BLaER1 (cell line): ENCODE measurements around the gene SPARCL1.

Source experiments
- H3K27ac ChIP-seq: shearing (Covaris generic); formaldehyde crosslinking; 2 replicates; pipeline ENCODE4 v1.8.1; 2022
- H3K27me3 ChIP-seq: shearing (Covaris generic); formaldehyde crosslinking; 2 replicates; pipeline ENCODE4 v1.8.1; 2022
- H3K36me3 ChIP-seq: shearing (Covaris generic); formaldehyde crosslinking; 2 replicates; pipeline ENCODE4 v1.8.1; 2022
- H3K4me1 ChIP-seq: shearing (Covaris generic); formaldehyde crosslinking; 2 replicates; pipeline ENCODE4 v1.8.1; 2022
- H3K4me2 ChIP-seq: shearing (Covaris generic); formaldehyde crosslinking; 2 replicates; pipeline ENCODE4 v1.8.1; 2022
- H3K4me3 ChIP-seq: shearing (Covaris generic); formaldehyde crosslinking; 2 replicates; pipeline ENCODE4 v1.8.1; 2022
- H3K9ac ChIP-seq: shearing (Covaris generic); formaldehyde crosslinking; 2 replicates; pipeline ENCODE4 v1.8.1; 2022
- H3K9me3 ChIP-seq: shearing (Covaris generic); formaldehyde crosslinking; 2 replicates; pipeline ENCODE4 v1.8.1; 2022
- H4K20me1 ChIP-seq: shearing (Covaris generic); formaldehyde crosslinking; 2 replicates; pipeline ENCODE4 v1.8.1; 2022
- Cebpa-rat ChIP-seq: shearing (Covaris generic); IDR thresholded peaks from 2 replicates; pipeline ENCODE4 v1.8.1; 2022

SPARCL1 gene

GRCh38 chr4:87525636-87526295 lies 3.4 kb downstream of the SPARCL1 start:
- Histone ChIP-seq H4K20me1 (no peaks in the 10 kb centered on the region), H3K36me3 (no peaks in the 10 kb centered on the region; the same call in 1 of the 2 replicates), H3K4me1 (peaks cover 5% of the 10 kb centered on the region; the same call in 1 of the 2 replicates), H3K9me3 (peaks cover 10% of the 10 kb centered on the region), H3K27me3 (no peaks in the 10 kb centered on the region), H3K27ac (no peak overlapping the region), H3K4me3 (no peak overlapping the region), H3K9ac (no peak overlapping the region), H3K4me2 (no peak overlapping the region)
- no peak for TF ChIP-seq Cebpa-rat

DNA sequence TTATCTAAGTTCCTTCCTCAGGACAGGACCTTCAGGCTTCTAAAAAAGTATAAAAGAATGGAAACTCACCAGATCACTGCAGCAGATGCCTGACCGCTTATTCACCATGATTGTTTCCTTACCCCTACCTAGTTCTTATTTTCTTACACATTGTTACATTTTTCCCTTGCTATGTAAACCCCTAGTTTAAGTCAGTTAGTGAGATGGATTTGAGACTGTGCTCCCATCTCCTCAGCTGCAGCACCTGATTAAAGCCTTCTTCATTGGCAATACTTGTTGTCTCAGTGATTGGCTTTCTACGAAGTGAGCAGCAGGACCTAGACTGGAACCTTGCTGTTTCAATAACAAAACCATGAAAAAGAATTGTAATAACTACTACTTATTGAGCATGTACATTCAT lies 4.7 kb downstream of the SPARCL1 start:
- Histone ChIP-seq H3K4me2 (no peak overlapping the region), H3K9ac (no peak overlapping the region), H3K4me3 (no peak overlapping the region), H3K4me1 (peaks cover 5% of the 10 kb centered on the region; the same call in 1 of the 2 replicates), H3K36me3 (no peaks in the 10 kb centered on the region; the same call in 1 of the 2 replicates), H3K9me3 (peaks cover 10% of the 10 kb centered on the region), H3K27ac (no peak overlapping the region), H3K27me3 (no peaks in the 10 kb centered on the region), H4K20me1 (no peaks in the 10 kb centered on the region)
- TF ChIP-seq Cebpa-rat: no peak

DNA sequence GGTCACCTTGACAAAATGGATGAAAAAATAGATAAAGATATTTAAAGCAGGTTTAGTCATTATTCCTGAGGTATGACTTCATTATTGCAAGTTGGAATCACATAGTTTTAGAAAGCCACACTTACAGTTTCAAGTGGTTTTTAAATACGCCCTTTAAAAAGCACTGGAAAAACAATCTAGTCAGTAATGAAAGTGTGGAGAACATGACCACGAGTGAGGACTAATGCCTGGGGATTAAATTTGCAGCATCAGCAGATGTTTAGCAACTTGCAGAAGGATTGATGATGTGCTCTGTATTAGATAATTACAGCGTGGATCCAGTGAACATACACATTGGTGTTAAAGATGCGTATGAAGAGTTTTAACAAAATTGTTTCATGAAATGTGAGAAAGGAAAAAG lies 5.9 kb downstream of the SPARCL1 start:
- Histone ChIP-seq H3K4me1 (peaks cover 5% of the 10 kb centered on the region; the same call in 1 of the 2 replicates), H3K27ac (no peak overlapping the region), H4K20me1 (no peaks in the 10 kb centered on the region), H3K4me2 (no peak overlapping the region), H3K9me3 (peaks cover 10% of the 10 kb centered on the region), H3K36me3 (no peaks in the 10 kb centered on the region; the same call in 1 of the 2 replicates), H3K4me3 (no peak overlapping the region), H3K27me3 (no peaks in the 10 kb centered on the region), H3K9ac (no peak overlapping the region)
- no peak for TF ChIP-seq Cebpa-rat

DNA sequence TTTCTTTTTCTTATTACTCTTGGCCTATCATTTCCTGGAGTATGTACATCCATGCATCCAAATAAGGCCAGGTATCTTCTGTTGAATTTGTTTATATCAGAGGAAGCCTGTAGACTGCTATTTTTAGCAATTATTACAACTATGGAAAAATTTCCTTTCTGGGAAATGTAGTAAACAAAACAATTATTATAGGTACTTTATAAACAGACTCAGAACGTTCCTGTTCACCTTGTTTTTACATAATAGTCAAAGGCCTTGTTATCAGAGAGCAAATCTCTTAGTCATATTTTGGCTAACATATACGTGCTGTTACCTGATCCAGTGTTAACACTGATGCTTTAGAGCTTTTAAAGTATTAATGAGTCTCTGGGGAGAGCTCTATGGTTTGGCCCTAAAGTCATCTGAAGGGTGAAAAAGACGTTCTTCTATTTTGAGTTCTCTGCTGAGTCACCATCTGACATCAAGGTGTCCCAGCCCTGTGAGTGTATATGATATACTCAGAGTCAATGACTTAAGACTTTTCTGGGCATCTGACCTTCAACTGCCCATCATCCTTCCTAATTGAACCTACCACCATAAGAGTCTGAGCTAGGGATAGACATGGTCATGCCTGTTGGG lies 7.3 kb downstream of the SPARCL1 start:
- no peaks in the 10 kb centered on the region for H3K27me3 ChIP-seq
- no peak overlapping the region for H3K27ac ChIP-seq
- H3K4me1 ChIP-seq: peaks cover 5% of the 10 kb centered on the region; the same call in 1 of the 2 replicates
- H3K36me3 ChIP-seq: no peaks in the 10 kb centered on the region; the same call in 1 of the 2 replicates
- no peak for TF ChIP-seq Cebpa-rat
- peaks cover 10% of the 10 kb centered on the region for H3K9me3 ChIP-seq
- H4K20me1 ChIP-seq: no peaks in the 10 kb centered on the region
- H3K4me3 ChIP-seq: no peak overlapping the region
- no peak overlapping the region for H3K4me2 ChIP-seq
- H3K9ac ChIP-seq: no peak overlapping the region

- H3K36me3 ChIP-seq: no peaks in the 10 kb centered on the region; the same call in 1 of the 2 replicates
- no peak overlapping the region for H3K27ac ChIP-seq
- peaks cover 5% of the 10 kb centered on the region; the same call in 1 of the 2 replicates for H3K4me1 ChIP-seq
- H3K9me3 ChIP-seq: peaks cover 10% of the 10 kb centered on the region
- H3K4me2 ChIP-seq: no peak overlapping the region
- no peaks in the 10 kb centered on the region for H4K20me1 ChIP-seq
- no peak for TF ChIP-seq Cebpa-rat
- H3K27me3 ChIP-seq: no peaks in the 10 kb centered on the region
- H3K4me3 ChIP-seq: no peak overlapping the region
- H3K9ac ChIP-seq: no peak overlapping the region
Measured at GRCh38 chr4:87521319-87521718, 7.9 kb downstream of the SPARCL1 start.

DNA sequence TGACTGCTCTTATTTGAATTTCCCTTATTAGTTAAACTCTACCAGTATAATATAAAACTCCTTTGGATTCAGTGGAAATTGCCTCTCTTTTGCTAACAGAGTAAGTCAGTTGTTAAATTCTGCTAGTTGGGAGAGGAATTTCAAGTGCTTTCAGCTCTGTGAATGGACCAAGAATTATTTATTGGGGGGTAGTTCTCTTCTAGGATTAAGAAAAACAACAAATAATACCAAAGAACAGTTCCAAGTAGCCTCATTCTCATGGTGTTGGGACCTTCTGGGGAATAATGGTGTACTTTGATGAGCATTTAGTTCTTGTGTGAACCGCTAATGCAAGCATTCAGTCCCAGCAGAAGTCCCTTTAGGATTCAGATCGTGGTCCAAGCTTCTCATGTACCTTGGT lies 11.6 kb downstream of the SPARCL1 start:
- Histone ChIP-seq H3K4me2 (no peak overlapping the region), H3K9ac (no peak overlapping the region), H3K9me3 (no peaks in the 10 kb centered on the region), H3K36me3 (no peaks in the 10 kb centered on the region), H4K20me1 (no peaks in the 10 kb centered on the region), H3K4me3 (no peak overlapping the region), H3K27ac (no peak overlapping the region), H3K4me1 (peaks cover 5% of the 10 kb centered on the region; the same call in 1 of the 2 replicates), H3K27me3 (no peaks in the 10 kb centered on the region)
- no peak for TF ChIP-seq Cebpa-rat

GRCh38 chr4:87516683-87517082 lies 12.5 kb downstream of the SPARCL1 start:
- Histone ChIP-seq H3K4me1 (no peaks in the 10 kb centered on the region), H3K27ac (no peak overlapping the region), H3K9ac (no peak overlapping the region), H3K4me2 (no peak overlapping the region), H3K36me3 (no peaks in the 10 kb centered on the region), H3K27me3 (no peaks in the 10 kb centered on the region), H3K4me3 (no peak overlapping the region), H4K20me1 (no peaks in the 10 kb centered on the region), H3K9me3 (no peaks in the 10 kb centered on the region)
- TF ChIP-seq Cebpa-rat: no peak

GRCh38 chr4:87512400-87512799 lies 16.8 kb downstream of the SPARCL1 start:
- H3K4me2 ChIP-seq: no peak overlapping the region
- H3K36me3 ChIP-seq: no peaks in the 10 kb centered on the region
- H3K4me1 ChIP-seq: no peaks in the 10 kb centered on the region
- H3K9ac ChIP-seq: no peak overlapping the region
- no peaks in the 10 kb centered on the region for H4K20me1 ChIP-seq
- H3K27me3 ChIP-seq: no peaks in the 10 kb centered on the region
- no peak for TF ChIP-seq Cebpa-rat
- H3K4me3 ChIP-seq: no peak overlapping the region
- no peak overlapping the region for H3K27ac ChIP-seq
- H3K9me3 ChIP-seq: no peaks in the 10 kb centered on the region

DNA sequence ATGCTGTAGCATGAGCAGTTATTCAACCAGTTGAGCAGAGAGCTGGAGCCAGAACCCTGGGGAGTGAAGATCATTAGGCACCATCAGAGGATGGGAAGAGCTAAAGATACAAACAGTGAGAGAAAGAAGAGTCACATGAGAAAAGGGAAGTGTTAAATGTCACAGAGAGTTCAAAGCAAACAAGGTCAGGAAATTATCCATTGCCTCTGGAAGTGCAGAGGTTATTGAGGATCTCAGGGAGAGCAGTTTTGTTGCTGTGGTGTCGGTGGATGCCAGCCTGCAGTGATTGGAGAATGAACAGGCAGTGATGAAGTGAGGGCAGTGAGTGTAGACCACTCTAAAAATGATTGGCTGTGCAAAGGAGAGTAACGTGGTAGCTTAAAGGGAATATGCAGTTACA lies 17.7 kb downstream of the SPARCL1 start:
- Histone ChIP-seq H3K4me3 (no peak overlapping the region), H3K4me1 (no peaks in the 10 kb centered on the region), H3K9ac (no peak overlapping the region), H4K20me1 (no peaks in the 10 kb centered on the region), H3K4me2 (no peak overlapping the region), H3K9me3 (no peaks in the 10 kb centered on the region), H3K27me3 (no peaks in the 10 kb centered on the region), H3K36me3 (no peaks in the 10 kb centered on the region), H3K27ac (no peak overlapping the region)
- no peak for TF ChIP-seq Cebpa-rat

- no peaks in the 10 kb centered on the region for H3K4me1 ChIP-seq
- H3K9me3 ChIP-seq: no peaks in the 10 kb centered on the region
- H3K4me2 ChIP-seq: no peak overlapping the region
- H3K9ac ChIP-seq: no peak overlapping the region
- TF ChIP-seq Cebpa-rat: no peak
- H3K27me3 ChIP-seq: no peaks in the 10 kb centered on the region
- H3K4me3 ChIP-seq: no peak overlapping the region
- no peaks in the 10 kb centered on the region for H4K20me1 ChIP-seq
- no peaks in the 10 kb centered on the region for H3K36me3 ChIP-seq
- no peak overlapping the region for H3K27ac ChIP-seq
Measured at GRCh38 chr4:87510747-87511146, 18.4 kb downstream of the SPARCL1 start.
